NT2/D1 (cell line): Measurements from ENCODE around the gene MCM3.

Experiments used
- SUZ12 ChIP-seq: IDR thresholded peaks from 2 replicates; pipeline ENCODE4 v1.6.1; 2011; ENCODE audit not compliant: insufficient read length, insufficient read depth; ENCODE audit errors: extremely low read depth
- YY1 ChIP-seq: IDR thresholded peaks from 2 replicates; pipeline ENCODE4 v1.6.1; 2011; ENCODE audit not compliant: insufficient read length, insufficient read depth
- ZNF274 ChIP-seq: IDR thresholded peaks from 2 replicates; pipeline ENCODE4 v1.6.1; 2011; ENCODE audit warnings: mild to moderate bottlenecking, low read depth, low read length

DNA sequence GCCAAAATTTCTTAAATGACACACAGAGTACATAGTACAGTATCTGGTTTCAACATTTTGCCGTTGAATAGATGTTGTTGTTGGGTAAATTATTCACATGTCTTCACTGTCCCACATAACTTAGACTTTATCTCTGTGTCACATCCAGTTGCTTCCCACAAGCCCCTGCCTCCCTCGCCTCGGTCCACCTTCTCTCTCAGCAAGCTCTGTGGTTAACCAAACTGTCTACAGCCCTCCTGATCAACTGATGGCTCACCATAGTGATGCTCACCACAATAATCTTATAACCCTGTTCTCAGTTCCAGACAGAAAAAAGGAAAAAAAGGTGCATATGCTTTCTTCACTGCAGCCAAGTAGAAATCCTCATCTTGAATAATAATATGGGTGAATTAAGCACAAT, 63.2 kb downstream of the MCM3 start:
- TF ChIP-seq YY1 (no peak), ZNF274 (no peak), SUZ12 (no peak)
